Aorta (tissue), 5 donors: ENCODE data around the gene TMEM61. TPM values are rescaled to one million over a fixed set of nuclear protein-coding genes. Genes with fewer than 3 reads are reported as not detected.

ENCODE experiments used
- ATAC-seq: fragments of 200-7000 bp; cut with Tn5 transposase; one replicate; pipeline ENCODE4 v1.9.1; 2022; ENCODE audit warnings: moderate library complexity; ENCODE audit not compliant: low FRiP score
- DNase-seq, 2 donors: peaks; one replicate each; pipeline ENCODE4 v3.0.0-alpha.2; 2020
- H3K27ac ChIP-seq, 2 donors: one replicate each; pipeline ENCODE4 v1.5.1; 2013; ENCODE audit warnings: low read length in 2 of 2, mild to moderate bottlenecking in 2 of 2, moderate library complexity in 2 of 2, control low read depth in 1 of 2, inconsistent platforms in 1 of 2, low read depth in 1 of 2
- H3K27me3 ChIP-seq, 2 donors: one replicate each; pipeline ENCODE4 v1.6.1; 2013; ENCODE audit warnings: control low read depth in 1 of 2, low read length in 1 of 2, mild to moderate bottlenecking in 1 of 2, moderate library complexity in 1 of 2; ENCODE audit not compliant: insufficient read depth in 2 of 2, control insufficient read depth in 1 of 2
- H3K36me3 ChIP-seq, 2 donors: one replicate each; pipeline ENCODE4 v1.6.1; 2013; ENCODE audit warnings: control low read depth in 1 of 2, low read length in 1 of 2, mild to moderate bottlenecking in 1 of 2; ENCODE audit not compliant: insufficient read depth in 2 of 2, control insufficient read depth in 1 of 2
- H3K4me1 ChIP-seq, 2 donors: one replicate each; pipeline ENCODE4 v1.6.1; 2013; ENCODE audit warnings: low read length in 2 of 2, control low read depth in 1 of 2, mild to moderate bottlenecking in 1 of 2, moderate library complexity in 1 of 2; ENCODE audit not compliant: insufficient read depth in 2 of 2, control insufficient read depth in 1 of 2
- H3K4me3 ChIP-seq, 2 donors: one replicate each; pipeline ENCODE4 v1.5.1; 2013; ENCODE audit warnings: low read length in 2 of 2, control low read depth in 1 of 2, mild to moderate bottlenecking in 1 of 2
- H3K9me3 ChIP-seq: one replicate; pipeline ENCODE4 v1.6.1; 2013; ENCODE audit warnings: mild to moderate bottlenecking, low read length; ENCODE audit not compliant: control insufficient read depth
- WGBS, 2 donors: extraction: QIAGEN DNeasy Blood & Tissue Kit; methylation state at CpG; one replicate each; pipeline ENCODE4 v1.1.7; 2013; 5-methylcytosine and 5-hydroxymethylcytosine counted together
- intact Hi-C, 2 donors: fragments of 100-400 bp; cut with DNase I; formaldehyde crosslinking; loops; one replicate each; pipeline versions ENCODE4 v1.14.2 to v1.15.0; 2022
- polyA plus RNA-seq, 2 donors: library from polyadenylated mRNA; stranded (reverse); fragments of 200-250 nt; gene quantifications; one replicate each; pipeline ENCODE4 v1.2.3, GENCODE V29; 2013
- total RNA-seq, 2 donors: library from RNA; stranded (reverse); fragmentation: NEBNext Ultra II Directional; extraction: Animal tissue kit (Norgen Biotek cat#: 25700); gene quantifications; one replicate each; pipeline ENCODE4 v1.2.1, GENCODE V29; 2021
- donor health status: healthy with polysubstance abuse.
- donor health status: Bipolar disorder and iron deficiency.
- donor health status: DM: no; HTN: no; CAD: no.
- donor health status: DM: no; HTN: no; CAD: no.
- donor health status: DM: yes; HTN: yes; CAD: no.

Gene TMEM61
- total and polyA plus RNA-seq, 4 donors, result 0.38 to 5.6 (median 2.1) TPM

DNA sequence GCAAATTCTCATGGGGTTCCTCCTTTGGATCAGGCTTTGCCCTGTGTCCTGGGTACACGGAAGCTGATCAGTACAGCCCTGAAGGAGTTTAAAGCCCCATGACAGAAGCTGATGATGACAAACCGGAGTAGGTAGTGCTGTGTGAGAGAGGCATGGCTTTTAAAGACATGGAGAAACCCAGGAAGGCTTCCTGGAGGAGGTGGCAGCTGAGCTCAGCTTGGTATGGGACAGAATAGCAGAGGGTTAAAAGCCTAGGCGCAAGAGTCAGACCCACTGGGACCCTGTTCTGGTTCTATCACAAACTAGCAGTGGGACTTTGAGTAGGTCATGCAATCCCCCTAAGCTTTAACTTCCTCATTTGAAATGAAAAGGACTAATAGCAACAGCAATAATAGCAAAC is 6.1 kb downstream of the TMEM61 start:
- DNase-seq (no peak), ATAC-seq (no peak)
- Histone ChIP-seq H3K27ac (no peak overlapping the region), H3K27me3 (no peaks in the 10 kb centered on the region), H3K4me1 (no peaks in the 10 kb centered on the region), H3K4me3 (no peak overlapping the region), H3K9me3 (no peaks in the 10 kb centered on the region), H3K36me3 (no peaks in the 10 kb centered on the region)
- WGBS, 2 donors, result 94 to 98% methylated on average over 3 of the region's 3 CpGs
- intact Hi-C loops, result no loop called here

DNA sequence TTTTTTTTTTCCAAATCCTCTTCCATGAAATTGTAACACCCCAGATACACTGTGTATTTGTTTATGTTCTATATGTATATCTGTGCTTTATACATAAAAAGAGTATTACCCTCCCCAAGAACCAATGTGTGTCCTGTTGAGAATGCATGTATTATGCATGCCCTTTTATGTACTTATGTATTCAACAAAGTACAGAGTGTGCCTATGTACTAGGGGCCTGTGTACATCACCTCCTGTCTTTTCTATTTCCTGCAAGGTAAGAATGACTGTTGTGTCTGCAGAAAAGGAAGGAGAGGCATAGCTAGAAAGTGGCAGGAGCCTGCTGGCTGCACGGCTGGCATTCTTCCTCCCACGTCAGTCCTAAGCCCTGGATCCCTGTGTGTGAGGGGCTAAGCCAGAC is 7.0 kb downstream of the TMEM61 start:
- H3K4me1 ChIP-seq, result no peaks in the 10 kb centered on the region
- no peaks in the 10 kb centered on the region for H3K27me3 ChIP-seq
- H3K4me3 ChIP-seq, result no peak overlapping the region
- 32 to 41% methylated on average over 2 of the region's 2 CpGs for WGBS, 2 donors
- no peak overlapping the region for H3K27ac ChIP-seq
- intact Hi-C loops, result no loop called here
- no peaks in the 10 kb centered on the region for H3K9me3 ChIP-seq
- DNase-seq (peak in 1 of 2 donors; percentile 13), ATAC-seq (no peak)
- H3K36me3 ChIP-seq, result no peaks in the 10 kb centered on the region

DNA sequence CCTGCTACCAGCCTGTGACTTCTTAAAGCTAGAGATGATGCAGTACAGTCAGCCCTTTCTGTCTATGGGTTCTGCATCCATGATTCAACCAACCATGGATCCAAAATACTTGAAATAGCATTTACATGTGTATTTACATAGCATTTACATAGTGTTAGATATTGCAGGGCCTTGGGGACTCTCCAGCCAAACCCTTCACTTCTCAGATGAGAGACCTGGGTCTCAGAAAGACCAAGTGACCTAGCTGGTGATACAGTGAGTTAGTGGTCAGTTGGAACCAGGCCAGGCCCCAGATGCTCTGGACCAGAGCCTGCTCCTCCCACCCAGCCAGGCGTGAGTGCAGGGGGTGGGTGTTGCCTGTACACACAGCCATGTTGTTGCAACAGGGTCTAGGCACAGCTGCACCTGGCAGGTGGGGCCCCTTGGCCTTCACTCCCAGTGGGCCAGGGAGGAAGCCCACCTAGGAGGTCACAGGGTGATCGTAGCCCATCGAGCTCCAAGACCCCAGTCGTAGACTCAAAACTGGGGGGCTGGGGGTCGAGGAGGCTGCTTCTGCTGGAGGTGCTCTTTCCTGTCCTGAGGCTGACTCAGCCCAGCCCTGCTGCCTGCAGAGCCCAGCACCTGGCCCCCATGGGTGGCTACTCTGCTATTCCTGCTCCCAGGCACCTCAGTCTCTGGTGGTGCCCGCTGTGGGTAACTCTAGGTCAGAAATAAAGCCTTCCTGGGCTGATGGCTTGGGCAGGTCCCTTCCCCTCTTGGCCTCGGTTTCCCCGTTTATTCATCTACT is 7.7 kb downstream of the TMEM61 start:
- Histone ChIP-seq H3K36me3 (no peaks in the 10 kb centered on the region), H3K4me3 (no peak overlapping the region), H3K27me3 (no peaks in the 10 kb centered on the region), H3K4me1 (no peaks in the 10 kb centered on the region), H3K27ac (no peak overlapping the region), H3K9me3 (no peaks in the 10 kb centered on the region)
- intact Hi-C loops, result no loop called here
- no peak for ATAC-seq
- peak; percentile 21 to 54 for DNase-seq
- WGBS, 2 donors, result 82 to 87% methylated on average over 8 of the region's 8 CpGs

DNA sequence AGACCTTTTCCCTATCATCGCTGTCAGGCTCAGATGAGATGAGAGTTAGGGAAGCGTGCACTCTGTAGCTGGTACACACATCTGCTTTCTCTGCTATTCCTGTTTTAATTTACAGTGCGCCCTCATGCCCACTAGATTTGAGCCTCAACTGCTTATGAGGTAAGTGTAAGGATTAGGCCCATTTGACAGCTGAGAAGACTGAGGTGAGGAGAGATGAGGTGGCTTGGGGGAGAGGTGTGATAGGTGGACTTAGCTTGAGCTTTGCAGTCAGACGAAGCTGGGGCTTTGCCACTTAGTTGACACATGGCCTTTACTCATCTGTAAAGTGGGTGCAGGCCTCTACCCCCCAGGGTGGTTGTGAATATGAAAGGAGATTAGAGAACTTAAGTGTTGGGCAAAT is 8.5 kb downstream of the TMEM61 start:
- no peak for ATAC-seq
- intact Hi-C loops, result no loop called here
- Histone ChIP-seq H3K36me3 (no peaks in the 10 kb centered on the region), H3K4me1 (no peaks in the 10 kb centered on the region), H3K9me3 (no peaks in the 10 kb centered on the region), H3K27ac (no peak overlapping the region), H3K27me3 (no peaks in the 10 kb centered on the region), H3K4me3 (no peak overlapping the region)
- WGBS, 2 donors, result 97 to 98% methylated on average over 4 of the region's 4 CpGs
- DNase-seq, result peak in 1 of 2 donors; percentile 6

DNA sequence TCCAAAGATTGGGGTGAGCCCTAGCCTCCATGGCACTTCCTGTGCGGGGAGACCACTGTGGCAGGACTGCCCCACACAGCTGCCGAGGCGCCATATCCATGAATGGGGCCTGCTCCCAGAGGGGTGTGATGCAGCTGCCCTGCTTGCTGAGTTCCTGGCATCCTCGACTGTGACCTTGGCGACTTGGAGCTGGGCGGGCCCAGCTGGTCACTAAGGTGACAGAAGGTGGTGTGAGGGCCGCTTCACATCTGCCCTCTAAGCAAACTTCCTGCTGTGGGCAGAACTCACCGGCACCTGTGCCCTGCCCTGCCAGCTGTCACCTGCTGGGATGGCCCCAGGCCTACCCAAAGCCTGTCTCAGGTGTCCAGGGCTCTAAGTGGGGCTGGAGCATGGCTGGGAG is 9.0 kb downstream of the TMEM61 start:
- DNase-seq, result no peak
- 89 to 92% methylated on average over 8 of the region's 8 CpGs for WGBS, 2 donors
- H3K4me3 ChIP-seq, result no peak overlapping the region
- H3K9me3 ChIP-seq, result no peaks in the 10 kb centered on the region
- no peaks in the 10 kb centered on the region for H3K27me3 ChIP-seq
- H3K36me3 ChIP-seq, result no peaks in the 10 kb centered on the region
- no peak for ATAC-seq
- H3K27ac ChIP-seq, result no peak overlapping the region
- intact Hi-C loops, result no loop called here
- H3K4me1 ChIP-seq, result no peaks in the 10 kb centered on the region

DNA sequence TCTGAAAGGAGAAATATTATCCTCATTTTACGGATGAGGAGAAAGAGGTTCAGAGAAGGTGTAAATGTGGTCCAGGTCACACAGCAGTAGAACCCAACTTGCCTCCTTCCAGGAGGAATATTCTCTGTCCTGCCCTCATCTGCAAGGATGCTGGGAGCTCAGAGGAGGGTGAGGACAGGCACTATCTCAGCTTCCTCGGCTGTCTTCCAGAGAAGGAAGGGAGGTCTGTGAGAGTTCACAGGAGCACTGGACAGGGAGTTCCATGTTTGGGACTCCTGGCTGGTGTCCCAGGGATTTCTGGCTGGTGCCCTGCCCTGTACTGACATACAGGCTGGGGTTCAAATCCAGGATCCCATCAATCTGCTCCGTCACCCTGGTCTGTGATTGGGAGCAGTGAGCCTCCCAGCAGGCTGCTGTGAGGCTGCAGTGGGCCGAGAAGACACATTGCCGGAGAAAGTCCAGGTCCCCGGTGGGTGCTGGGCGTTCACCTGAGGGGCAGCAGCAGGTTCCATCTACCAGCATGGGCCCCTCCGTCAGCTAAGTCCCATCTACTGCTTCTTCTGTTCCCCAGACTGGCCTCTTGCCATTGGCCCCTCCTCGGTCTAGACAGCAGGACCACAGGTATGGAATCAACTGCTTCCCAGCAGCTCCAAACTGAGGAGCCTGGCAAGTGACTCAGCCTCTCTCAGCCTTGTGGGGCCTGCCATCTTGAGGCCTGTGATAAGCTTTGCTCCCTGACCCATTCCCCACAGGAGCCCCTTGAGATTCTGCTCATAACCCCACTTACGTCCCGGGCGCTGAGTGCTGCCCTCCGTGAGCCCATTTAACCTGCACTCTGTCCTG is 9.8 kb downstream of the TMEM61 start:
- DNase-seq (no peak), ATAC-seq (no peak)
- no peaks in the 10 kb centered on the region for H3K36me3 ChIP-seq
- H3K9me3 ChIP-seq, result no peaks in the 10 kb centered on the region
- intact Hi-C loops, result no loop called here
- no peak overlapping the region for H3K4me3 ChIP-seq
- H3K27ac ChIP-seq, result no peak overlapping the region
- 71 to 76% methylated on average over 13 of the region's 13 CpGs for WGBS, 2 donors
- H3K4me1 ChIP-seq, result no peaks in the 10 kb centered on the region
- no peaks in the 10 kb centered on the region for H3K27me3 ChIP-seq

DNA sequence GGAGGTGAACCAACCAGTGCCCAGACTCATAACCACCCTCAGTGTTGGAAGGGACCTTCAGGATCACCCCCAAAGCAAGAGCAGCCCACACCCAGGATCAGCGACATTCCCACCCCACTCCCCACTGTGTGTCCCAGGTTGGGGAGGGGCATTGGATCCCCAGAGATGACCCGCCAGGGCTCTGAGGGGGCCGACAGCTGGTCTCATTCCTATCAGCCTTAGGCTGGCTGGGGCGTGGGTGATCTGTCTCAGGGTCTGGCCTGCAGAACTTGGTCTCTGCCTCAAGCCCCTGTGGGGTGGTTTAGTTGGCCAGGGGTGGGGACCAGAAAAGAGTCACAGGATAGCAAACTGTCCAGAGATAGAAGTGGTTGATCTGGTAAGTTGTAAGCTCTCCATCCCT is 10.5 kb downstream of the TMEM61 start:
- H3K27ac ChIP-seq, result no peak overlapping the region
- H3K4me1 ChIP-seq, result no peaks in the 10 kb centered on the region
- intact Hi-C loops, result no loop called here
- ATAC-seq (no peak), DNase-seq (no peak)
- no peaks in the 10 kb centered on the region for H3K36me3 ChIP-seq
- 70 to 80% methylated on average over 4 of the region's 4 CpGs for WGBS, 2 donors
- H3K4me3 ChIP-seq, result no peak overlapping the region
- H3K9me3 ChIP-seq, result no peaks in the 10 kb centered on the region
- no peaks in the 10 kb centered on the region for H3K27me3 ChIP-seq

DNA sequence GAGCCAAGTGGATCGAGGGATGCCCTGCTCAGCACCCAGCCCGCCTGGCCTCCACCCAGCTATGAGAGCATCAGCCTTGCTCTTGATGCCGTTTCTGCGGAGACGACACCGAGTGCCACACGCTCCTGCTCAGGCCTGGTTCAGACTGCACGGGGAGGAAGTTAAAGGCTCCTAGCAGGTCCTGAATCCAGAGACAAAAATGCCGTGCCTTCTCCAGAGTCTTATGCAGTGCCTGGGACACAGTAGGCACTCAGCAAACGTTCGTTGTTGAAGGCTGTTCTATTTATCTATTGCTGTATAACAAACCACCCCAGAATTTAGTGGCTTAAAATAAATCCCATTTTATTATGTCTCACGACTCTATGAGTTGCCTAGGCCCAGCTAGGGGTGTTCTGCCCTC is 11.5 kb downstream of the TMEM61 start:
- no peak overlapping the region for H3K4me3 ChIP-seq
- intact Hi-C loops, result no loop called here
- H3K9me3 ChIP-seq, result no peaks in the 10 kb centered on the region
- H3K27ac ChIP-seq, result no peak overlapping the region
- no peak for DNase-seq
- 66 to 77% methylated on average over 12 of the region's 12 CpGs for WGBS, 2 donors
- H3K4me1 ChIP-seq, result no peaks in the 10 kb centered on the region
- no peaks in the 10 kb centered on the region for H3K27me3 ChIP-seq
- ATAC-seq, result no peak
- H3K36me3 ChIP-seq, result no peaks in the 10 kb centered on the region

DNA sequence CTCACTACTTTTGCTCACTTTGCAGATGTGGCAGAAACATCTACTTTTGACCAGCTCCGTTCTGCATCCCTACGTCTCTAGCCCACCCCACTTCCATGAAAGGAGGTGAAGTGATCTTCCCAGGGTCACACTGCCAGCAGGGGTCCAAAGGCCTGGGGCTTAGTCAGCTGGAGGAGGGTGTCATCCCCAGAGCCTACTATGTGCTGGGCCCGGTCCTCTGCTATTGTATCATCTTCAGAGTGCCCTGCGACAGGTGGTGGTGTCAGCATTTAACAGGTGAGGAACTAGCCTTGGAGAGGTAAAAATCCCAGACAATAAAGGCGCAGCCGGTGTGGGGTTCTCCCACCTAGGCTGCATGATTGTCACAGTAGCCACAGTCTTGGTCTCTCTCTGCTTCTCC is 12.7 kb downstream of the TMEM61 start:
- H3K4me1 ChIP-seq, result no peaks in the 10 kb centered on the region
- intact Hi-C loops, result no loop called here
- no peaks in the 10 kb centered on the region for H3K36me3 ChIP-seq
- no peak overlapping the region for H3K27ac ChIP-seq
- no peaks in the 10 kb centered on the region for H3K9me3 ChIP-seq
- ATAC-seq, result no peak
- DNase-seq, result no peak
- no peaks in the 10 kb centered on the region for H3K27me3 ChIP-seq
- H3K4me3 ChIP-seq, result no peak overlapping the region
- 94 to 98% methylated on average over 6 of the region's 6 CpGs for WGBS, 2 donors
